ENCODE results near the gene SEMA3E.

GRCh38 chr7:83611776-83612175, 37.2 kb downstream of the SEMA3E start:
- TF ChIP-seq, protein P1, sequence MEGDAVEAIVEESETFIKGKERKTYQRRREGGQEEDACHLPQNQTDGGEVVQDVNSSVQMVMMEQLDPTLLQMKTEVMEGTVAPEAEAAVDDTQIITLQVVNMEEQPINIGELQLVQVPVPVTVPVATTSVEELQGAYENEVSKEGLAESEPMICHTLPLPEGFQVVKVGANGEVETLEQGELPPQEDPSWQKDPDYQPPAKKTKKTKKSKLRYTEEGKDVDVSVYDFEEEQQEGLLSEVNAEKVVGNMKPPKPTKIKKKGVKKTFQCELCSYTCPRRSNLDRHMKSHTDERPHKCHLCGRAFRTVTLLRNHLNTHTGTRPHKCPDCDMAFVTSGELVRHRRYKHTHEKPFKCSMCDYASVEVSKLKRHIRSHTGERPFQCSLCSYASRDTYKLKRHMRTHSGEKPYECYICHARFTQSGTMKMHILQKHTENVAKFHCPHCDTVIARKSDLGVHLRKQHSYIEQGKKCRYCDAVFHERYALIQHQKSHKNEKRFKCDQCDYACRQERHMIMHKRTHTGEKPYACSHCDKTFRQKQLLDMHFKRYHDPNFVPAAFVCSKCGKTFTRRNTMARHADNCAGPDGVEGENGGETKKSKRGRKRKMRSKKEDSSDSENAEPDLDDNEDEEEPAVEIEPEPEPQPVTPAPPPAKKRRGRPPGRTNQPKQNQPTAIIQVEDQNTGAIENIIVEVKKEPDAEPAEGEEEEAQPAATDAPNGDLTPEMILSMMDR (IDR thresholded peaks at IDR 0.05), result no peak
- no peak for TF ChIP-seq POLR2A (IDR thresholded peaks at IDR 0.05)
